HepG2 (cell line): ENCODE data around the gene RMRP. TPM values are rescaled to one million over a fixed set of nuclear protein-coding genes. Genes with fewer than 3 reads are reported as not detected.

Source experiments
- ATF1 ChIP-seq: IDR thresholded peaks from 2 replicates; pipeline ENCODE4 v1.6.1; 2016; ENCODE audit warnings: mild to moderate bottlenecking, control low read depth
- BCL3 ChIP-seq: sonication (generic); formaldehyde crosslinking; IDR thresholded peaks from 2 replicates; pipeline ENCODE4 v1.5.1; 2020; ENCODE audit warnings: mild to moderate bottlenecking, missing genetic modification reagents, moderate library complexity
- CTCF ChIP-seq: sonication (generic); formaldehyde crosslinking; IDR thresholded peaks from 2 replicates; pipeline ENCODE4 v1.5.0; 2020; ENCODE audit warnings: mild to moderate bottlenecking, missing genetic modification reagents, moderate library complexity
- DMAP1 ChIP-seq: IDR thresholded peaks from 2 replicates; pipeline ENCODE4 v1.6.1; 2016
- LCORL ChIP-seq, 2 experiments: fragments of 450-650 bp in 1 of 2; sonication (generic) in 1 of 2; formaldehyde crosslinking in 1 of 2; IDR thresholded peaks; 2 replicates each; pipeline versions ENCODE4 v1.5.0 to v1.6.1; 2017 to 2020; ENCODE audit warnings: antibody characterized with exemption in 1 of 2, missing genetic modification reagents in 1 of 2
- MED1 ChIP-seq: sonication (generic); formaldehyde crosslinking; IDR thresholded peaks from 2 replicates; pipeline ENCODE4 v1.4.0; 2020; ENCODE audit warnings: missing genetic modification reagents
- RARA ChIP-seq: IDR thresholded peaks from 2 replicates; pipeline ENCODE4 v1.6.1; 2016; ENCODE audit warnings: missing genetic modification reagents, missing compliant biosample characterization
- RXRB ChIP-seq: IDR thresholded peaks from 2 replicates; pipeline ENCODE4 v1.6.1; 2016; ENCODE audit warnings: borderline replicate concordance, missing genetic modification reagents, missing compliant biosample characterization
- SAP130 ChIP-seq: IDR thresholded peaks from 2 replicates; pipeline ENCODE4 v1.6.1; 2016; ENCODE audit warnings: low read depth
- ZC3H4 ChIP-seq: sonication (generic); formaldehyde crosslinking; IDR thresholded peaks from 2 replicates; pipeline ENCODE4 v1.4.0; 2020; ENCODE audit warnings: missing genetic modification reagents, borderline replicate concordance
- ZFP36 ChIP-seq: fragments of 150-350 bp; IDR thresholded peaks from 2 replicates; pipeline ENCODE4 v1.6.1; 2018; ENCODE audit warnings: borderline replicate concordance, low read length, low read depth; ENCODE audit not compliant: partially characterized antibody
- ZFY ChIP-seq: sonication (generic); formaldehyde crosslinking; IDR thresholded peaks from 2 replicates; pipeline ENCODE4 v1.4.0; 2020; ENCODE audit warnings: missing genetic modification reagents
- ZNF138 ChIP-seq: sonication (generic); formaldehyde crosslinking; IDR thresholded peaks from 2 replicates; pipeline ENCODE4 v1.5.0; 2020; ENCODE audit warnings: mild to moderate bottlenecking, low read depth, missing genetic modification reagents
- ZNF205 ChIP-seq: IDR thresholded peaks from 2 replicates; pipeline ENCODE4 v1.6.1; 2018; ENCODE audit warnings: missing biosample characterization, missing genetic modification reagents
- ZNF432 ChIP-seq: sonication (generic); formaldehyde crosslinking; IDR thresholded peaks from 2 replicates; pipeline ENCODE4 v1.5.0; 2020; ENCODE audit warnings: missing genetic modification reagents, mild to moderate bottlenecking, borderline replicate concordance
- ZNF530 ChIP-seq: sonication (generic); formaldehyde crosslinking; IDR thresholded peaks from 2 replicates; pipeline ENCODE4 v1.5.0; 2020; ENCODE audit warnings: low read depth, mild to moderate bottlenecking, missing genetic modification reagents
- ZNF558 ChIP-seq: sonication (generic); formaldehyde crosslinking; IDR thresholded peaks from 2 replicates; pipeline ENCODE4 v1.9.0; 2022; ENCODE audit warnings: mild to moderate bottlenecking, missing genetic modification reagents, borderline replicate concordance
- ZNF564 ChIP-seq: sonication (generic); formaldehyde crosslinking; IDR thresholded peaks from 2 replicates; pipeline ENCODE4 v1.8.1; 2023; ENCODE audit warnings: mild to moderate bottlenecking, missing genetic modification reagents
- ZNF572 ChIP-seq: sonication (generic); formaldehyde crosslinking; IDR thresholded peaks from 2 replicates; pipeline ENCODE4 v1.5.1; 2020; ENCODE audit warnings: mild to moderate bottlenecking, missing genetic modification reagents
- ZNF619 ChIP-seq: sonication (generic); formaldehyde crosslinking; IDR thresholded peaks from 2 replicates; pipeline ENCODE4 v1.4.0; 2020; ENCODE audit warnings: mild to moderate bottlenecking, missing genetic modification reagents
- polyA plus RNA-seq, 8 experiments: library from polyadenylated mRNA; depleted of rRNA in 3 of 8; stranded (reverse) in 7 of 8; unstranded in 1 of 8; fragments of >200 nt; fragmentation: Illumina TruSeq in 4 of 8; extraction: Trizol in 4 of 8; gene quantifications; 2 replicates each; pipeline versions ENCODE4 v1.2.1 to v1.2.3, GENCODE V29; 2011 to 2016; ENCODE audit warnings: low read depth in 4 of 8, missing spikeins in 1 of 8, mixed read lengths in 1 of 8; ENCODE audit not compliant: insufficient read depth in 1 of 8
- total RNA-seq, 5 experiments: library from RNA; depleted of rRNA; stranded (reverse); fragments of >200 nt; fragmentation: Illumina TruSeq; extraction: Trizol; gene quantifications; 2 replicates each; pipeline ENCODE4 v1.2.3, GENCODE V29; 2016; ENCODE audit warnings: low read depth in 1 of 5
- TF ChIP-seq, protein P1 (sequence below): sonication (generic); formaldehyde crosslinking; IDR thresholded peaks from 2 replicates; pipeline ENCODE4 v1.8.0; 2022; ENCODE audit warnings: mild to moderate bottlenecking, missing genetic modification reagents
- TF ChIP-seq, protein P2 (sequence below): sonication (generic); formaldehyde crosslinking; IDR thresholded peaks from 2 replicates; pipeline ENCODE4 v1.5.0; 2020; ENCODE audit warnings: missing genetic modification reagents
- TF ChIP-seq, protein P3 (sequence below): IDR thresholded peaks from 2 replicates; pipeline ENCODE4 v1.6.1; 2016; ENCODE audit warnings: mild to moderate bottlenecking, missing biosample characterization, missing genetic modification reagents

The RMRP gene
- total and polyA plus RNA-seq, 2 of the 13 experiments (the other 11 are each of a cell fraction or from before 2014, with no cell fraction given): 51.4 to 4,025 TPM

DNA sequence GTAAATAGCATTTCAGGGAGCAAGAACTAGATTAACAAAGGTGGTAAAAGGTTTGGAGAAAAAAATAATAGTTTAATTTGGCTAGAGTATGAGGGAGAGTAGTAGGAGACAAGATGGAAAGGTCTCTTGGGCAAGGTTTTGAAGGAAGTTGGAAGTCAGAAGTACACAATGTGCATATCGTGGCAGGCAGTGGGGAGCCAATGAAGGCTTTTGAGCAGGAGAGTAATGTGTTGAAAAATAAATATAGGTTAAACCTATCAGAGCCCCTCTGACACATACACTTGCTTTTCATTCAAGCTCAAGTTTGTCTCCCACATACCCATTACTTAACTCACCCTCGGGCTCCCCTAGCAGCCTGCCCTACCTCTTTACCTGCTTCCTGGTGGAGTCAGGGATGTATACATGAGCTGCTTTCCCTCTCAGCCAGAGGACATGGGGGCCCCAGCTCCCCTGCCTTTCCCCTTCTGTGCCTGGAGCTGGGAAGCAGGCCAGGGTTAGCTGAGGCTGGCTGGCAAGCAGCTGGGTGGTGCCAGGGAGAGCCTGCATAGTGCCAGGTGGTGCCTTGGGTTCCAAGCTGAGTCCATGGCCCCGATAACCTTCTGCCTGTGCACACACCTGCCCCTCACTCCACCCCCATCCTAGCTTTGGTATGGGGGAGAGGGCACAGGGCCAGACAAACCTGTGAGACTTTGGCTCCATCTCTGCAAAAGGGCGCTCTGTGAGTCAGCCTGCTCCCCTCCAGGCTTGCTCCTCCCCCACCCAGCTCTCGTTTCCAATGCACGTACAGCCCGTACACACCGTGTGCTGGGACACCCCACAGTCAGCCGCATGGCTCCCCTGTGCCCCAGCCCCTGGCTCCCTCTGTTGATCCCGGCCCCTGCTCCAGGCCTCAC, 15.6 kb upstream of the RMRP start, which contains the start of gene CA9 (continued):
- TF ChIP-seq ZNF572 (CRISPR knock-in tag) (peak; percentile 48; the same call in 1 of the 2 replicates), ZNF138 (CRISPR knock-in tag) (no peak), ZNF205 (CRISPR knock-in tag) (no peak), LCORL (IDR thresholded peaks at IDR 0.05) (no peak), LCORL (CRISPR knock-in tag; IDR thresholded peaks at IDR 0.05) (peak; percentile 52; the same call in 1 of the 2 replicates), ZNF564 (no peak), ZNF432 (no peak), RXRB (peak; percentile 27; the same call in 1 of the 2 replicates), RARA (CRISPR knock-in tag) (no peak), ATF1 (CRISPR knock-in tag) (no peak), ZNF558 (0 out of 2 replicates have a peak, but pooled peaks have one; percentile 0), ZNF619 (CRISPR knock-in tag) (0 out of 2 replicates have a peak, but pooled peaks have one; percentile 38), CTCF (CRISPR knock-in tag) (peak; percentile 13; the same call in 1 of the 2 replicates), SAP130 (peak; percentile 58), ZFP36 (peak; percentile 40), ZNF530 (CRISPR knock-in tag) (no peak), BCL3 (no peak), ZFY (CRISPR knock-in tag) (0 out of 2 replicates have a peak, but pooled peaks have one; percentile 31), MED1 (CRISPR knock-in tag) (0 out of 2 replicates have a peak, but pooled peaks have one; percentile 18), DMAP1 (CRISPR knock-in tag) (0 out of 2 replicates have a peak, but pooled peaks have one; percentile 37), ZC3H4 (CRISPR knock-in tag) (no peak)
- TF ChIP-seq, protein P1, sequence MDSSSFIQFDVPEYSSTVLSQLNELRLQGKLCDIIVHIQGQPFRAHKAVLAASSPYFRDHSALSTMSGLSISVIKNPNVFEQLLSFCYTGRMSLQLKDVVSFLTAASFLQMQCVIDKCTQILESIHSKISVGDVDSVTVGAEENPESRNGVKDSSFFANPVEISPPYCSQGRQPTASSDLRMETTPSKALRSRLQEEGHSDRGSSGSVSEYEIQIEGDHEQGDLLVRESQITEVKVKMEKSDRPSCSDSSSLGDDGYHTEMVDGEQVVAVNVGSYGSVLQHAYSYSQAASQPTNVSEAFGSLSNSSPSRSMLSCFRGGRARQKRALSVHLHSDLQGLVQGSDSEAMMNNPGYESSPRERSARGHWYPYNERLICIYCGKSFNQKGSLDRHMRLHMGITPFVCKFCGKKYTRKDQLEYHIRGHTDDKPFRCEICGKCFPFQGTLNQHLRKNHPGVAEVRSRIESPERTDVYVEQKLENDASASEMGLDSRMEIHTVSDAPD (CRISPR knock-in tag): no peak
- TF ChIP-seq, protein P2, sequence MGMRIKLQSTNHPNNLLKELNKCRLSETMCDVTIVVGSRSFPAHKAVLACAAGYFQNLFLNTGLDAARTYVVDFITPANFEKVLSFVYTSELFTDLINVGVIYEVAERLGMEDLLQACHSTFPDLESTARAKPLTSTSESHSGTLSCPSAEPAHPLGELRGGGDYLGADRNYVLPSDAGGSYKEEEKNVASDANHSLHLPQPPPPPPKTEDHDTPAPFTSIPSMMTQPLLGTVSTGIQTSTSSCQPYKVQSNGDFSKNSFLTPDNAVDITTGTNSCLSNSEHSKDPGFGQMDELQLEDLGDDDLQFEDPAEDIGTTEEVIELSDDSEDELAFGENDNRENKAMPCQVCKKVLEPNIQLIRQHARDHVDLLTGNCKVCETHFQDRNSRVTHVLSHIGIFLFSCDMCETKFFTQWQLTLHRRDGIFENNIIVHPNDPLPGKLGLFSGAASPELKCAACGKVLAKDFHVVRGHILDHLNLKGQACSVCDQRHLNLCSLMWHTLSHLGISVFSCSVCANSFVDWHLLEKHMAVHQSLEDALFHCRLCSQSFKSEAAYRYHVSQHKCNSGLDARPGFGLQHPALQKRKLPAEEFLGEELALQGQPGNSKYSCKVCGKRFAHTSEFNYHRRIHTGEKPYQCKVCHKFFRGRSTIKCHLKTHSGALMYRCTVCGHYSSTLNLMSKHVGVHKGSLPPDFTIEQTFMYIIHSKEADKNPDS (CRISPR knock-in tag): 0 out of 2 replicates have a peak, but pooled peaks have one; percentile 55
- TF ChIP-seq, protein P3, sequence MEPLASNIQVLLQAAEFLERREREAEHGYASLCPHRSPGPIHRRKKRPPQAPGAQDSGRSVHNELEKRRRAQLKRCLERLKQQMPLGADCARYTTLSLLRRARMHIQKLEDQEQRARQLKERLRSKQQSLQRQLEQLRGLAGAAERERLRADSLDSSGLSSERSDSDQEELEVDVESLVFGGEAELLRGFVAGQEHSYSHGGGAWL (CRISPR knock-in tag): no peak
